Karpas-422 (cell line): ENCODE results near the gene DOP1B. TPM values are rescaled to one million over a fixed set of nuclear protein-coding genes. Genes with fewer than 3 reads are reported as not detected.
"Not testable (repeated sequence)": the region's sequence is repeated elsewhere in the genome, so short reads cannot be mapped to it uniquely, and the experiment has no call there.

Source experiments
- DNase-seq: peaks from one replicate; pipeline ENCODE4 v3.0.0-alpha.2; 2015
- H2AFZ ChIP-seq: fragments of 200-600 bp; sonication (generic); 2 replicates; pipeline ENCODE4 v1.6.1; 2014; ENCODE audit warnings: antibody characterized with exemption, low read length, mixed read lengths
- H3K27ac ChIP-seq: fragments of 200-600 bp; sonication (generic); 2 replicates; pipeline ENCODE4 v1.5.1; 2014; ENCODE audit warnings: mild to moderate bottlenecking, low read length, moderate library complexity
- H3K27me3 ChIP-seq: fragments of 200-600 bp; sonication (generic); 2 replicates; pipeline ENCODE4 v1.6.1; 2014; ENCODE audit warnings: low read length, mixed read lengths
- H3K36me3 ChIP-seq: fragments of 200-600 bp; sonication (generic); 2 replicates; pipeline ENCODE4 v1.6.1; 2014; ENCODE audit warnings: low read length, mixed read lengths; ENCODE audit not compliant: insufficient read depth
- H3K4me1 ChIP-seq: fragments of 200-600 bp; sonication (generic); 2 replicates; pipeline ENCODE4 v1.6.1; 2014; ENCODE audit warnings: mild to moderate bottlenecking, low read length, mixed read lengths
- H3K4me2 ChIP-seq: fragments of 200-600 bp; sonication (generic); 2 replicates; pipeline ENCODE4 v1.6.1; 2014; ENCODE audit warnings: low read length, low read depth, mild to moderate bottlenecking; ENCODE audit not compliant: poor library complexity, severe bottlenecking
- H3K4me3 ChIP-seq: fragments of 200-600 bp; sonication (generic); 2 replicates; pipeline ENCODE4 v1.5.1; 2014; ENCODE audit warnings: mild to moderate bottlenecking, antibody characterized with exemption, low read length, mixed read lengths
- H3K79me2 ChIP-seq: fragments of 200-600 bp; sonication (generic); 2 replicates; pipeline ENCODE4 v1.6.1; 2014; ENCODE audit warnings: mild to moderate bottlenecking, low read length, mixed read lengths
- H3K9ac ChIP-seq: fragments of 200-600 bp; sonication (generic); 2 replicates; pipeline ENCODE4 v1.6.0; 2014; ENCODE audit warnings: low read length
- H3K9me2 ChIP-seq: fragments of 200-600 bp; sonication (generic), shearing (Covaris generic); replicated peaks from 2 replicates; pipeline ENCODE4 v1.6.0; 2014; ENCODE audit warnings: mild to moderate bottlenecking, low read length, moderate library complexity; ENCODE audit not compliant: insufficient read depth
- H3K9me3 ChIP-seq: fragments of 300-700, 200-600 bp; sonication (generic); 2 replicates; pipeline ENCODE4 v1.6.1; 2014; ENCODE audit warnings: low read length, mixed read lengths
- H4K20me1 ChIP-seq: fragments of 200-600 bp; sonication (generic); 2 replicates; pipeline ENCODE4 v1.6.1; 2014; ENCODE audit warnings: mild to moderate bottlenecking, antibody characterized with exemption, low read length, low read depth; ENCODE audit not compliant: insufficient read depth
- total RNA-seq: library from RNA; depleted of rRNA; stranded (reverse); fragments of >200 nt; shearing (Covaris generic); gene quantifications from 2 replicates; pipeline ENCODE4 v1.2.3, GENCODE V29; 2014; ENCODE audit warnings: low replicate concordance

The DOP1B gene
- total RNA-seq, 1 experiment from 2014 or later, result 2.1 TPM

DNA sequence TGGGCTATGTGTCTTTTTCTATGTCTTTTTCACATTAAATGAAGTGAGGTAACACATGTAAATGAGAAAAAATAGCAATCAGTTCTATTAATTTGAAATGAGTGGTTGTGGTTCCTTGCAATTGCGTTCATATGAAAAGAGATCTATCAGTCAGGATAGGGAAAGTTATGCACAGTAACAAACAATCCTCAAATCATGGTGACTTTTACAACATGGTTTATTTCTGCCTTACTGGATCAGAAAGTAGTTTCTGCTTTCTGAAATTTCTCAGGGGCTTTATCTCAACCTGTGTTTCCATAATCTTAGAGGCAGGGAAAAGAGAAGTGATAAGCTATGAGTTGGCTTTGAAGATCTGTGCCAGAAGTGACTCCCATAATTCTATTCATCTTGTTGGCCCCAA, 39.0 kb downstream of the DOP1B start:
- H3K27me3 ChIP-seq, result no peaks in the 10 kb centered on the region
- H3K9me3 ChIP-seq, result no peaks in the 10 kb centered on the region
- no peak overlapping the region for H3K27ac ChIP-seq
- H3K36me3 ChIP-seq, result no peaks in the 10 kb centered on the region
- no peaks in the 10 kb centered on the region for H3K79me2 ChIP-seq
- H4K20me1 ChIP-seq, result no peaks in the 10 kb centered on the region
- DNase-seq, result no peak
- no peak overlapping the region for H2AFZ ChIP-seq
- no peaks in the 10 kb centered on the region for H3K4me1 ChIP-seq
- H3K4me2 ChIP-seq, result no peak overlapping the region
- no peaks in the 10 kb centered on the region for H3K9me2 ChIP-seq
- no peak overlapping the region for H3K4me3 ChIP-seq
- H3K9ac ChIP-seq, result no peak overlapping the region

- H2AFZ ChIP-seq, result no peak overlapping the region
- no peaks in the 10 kb centered on the region for H3K4me1 ChIP-seq
- H4K20me1 ChIP-seq, result no peaks in the 10 kb centered on the region
- no peaks in the 10 kb centered on the region for H3K9me3 ChIP-seq
- no peak overlapping the region for H3K4me2 ChIP-seq
- H3K4me3 ChIP-seq, result no peak overlapping the region
- H3K79me2 ChIP-seq, result no peaks in the 10 kb centered on the region
- no peak for DNase-seq
- H3K9me2 ChIP-seq, result no peaks in the 10 kb centered on the region
- H3K9ac ChIP-seq, result no peak overlapping the region
- H3K27me3 ChIP-seq, result no peaks in the 10 kb centered on the region
- H3K27ac ChIP-seq, result no peak overlapping the region
- no peaks in the 10 kb centered on the region for H3K36me3 ChIP-seq
Measured at GRCh38 chr21:36199021-36199420, 42.4 kb downstream of the DOP1B start.

- not testable (repeated sequence) for H3K27me3 ChIP-seq, H3K79me2 ChIP-seq, H3K27ac ChIP-seq, H3K4me1 ChIP-seq, H4K20me1 ChIP-seq, H3K4me2 ChIP-seq, H3K9me2 ChIP-seq, H3K9me3 ChIP-seq, DNase-seq, H3K36me3 ChIP-seq, H2AFZ ChIP-seq, H3K9ac ChIP-seq, H3K4me3 ChIP-seq
Measured at GRCh38 chr21:36199575-36199974, 43.0 kb downstream of the DOP1B start.

DNA sequence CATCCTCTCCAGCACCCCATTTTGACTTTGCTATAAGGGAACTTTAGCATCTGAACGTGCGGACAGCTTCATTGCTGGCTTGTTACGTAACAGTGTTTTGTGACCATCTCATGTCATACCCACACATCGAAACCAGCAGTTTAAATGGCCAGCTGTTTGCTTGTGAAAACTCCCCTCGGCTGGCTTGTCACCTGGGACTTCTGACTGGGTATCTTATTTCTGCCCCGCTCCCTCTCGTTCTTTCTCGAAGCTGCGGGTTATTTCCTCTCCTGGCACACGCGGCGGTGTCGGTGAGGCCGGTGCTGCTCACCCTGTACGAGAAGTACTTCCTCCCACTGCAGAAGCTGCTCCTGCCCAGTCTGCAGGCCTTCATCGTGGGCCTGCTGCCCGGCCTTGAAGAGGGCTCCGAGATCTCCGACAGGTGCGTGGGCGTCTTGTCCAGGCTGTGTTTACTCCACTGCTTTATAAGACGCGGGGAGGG, 43.5 kb downstream of the DOP1B start:
- H3K27ac ChIP-seq, result no peak overlapping the region

GRCh38 chr21:36202726-36203602, 46.3 kb downstream of the DOP1B start:
- Histone ChIP-seq H3K9me3 (no peaks in the 10 kb centered on the region), H3K79me2 (no peaks in the 10 kb centered on the region), H3K4me1 (no peaks in the 10 kb centered on the region), H4K20me1 (no peaks in the 10 kb centered on the region), H3K27me3 (no peaks in the 10 kb centered on the region), H2AFZ (no peak overlapping the region), H3K27ac (no peak overlapping the region), H3K4me3 (no peak overlapping the region), H3K9me2 (no peaks in the 10 kb centered on the region), H3K4me2 (no peak overlapping the region), H3K9ac (no peak overlapping the region), H3K36me3 (no peaks in the 10 kb centered on the region)
- DNase-seq, result no peak

More for the DNA sequence above, 43.5 kb downstream of the DOP1B start:
- no peaks in the 10 kb centered on the region for H3K27me3 ChIP-seq
- DNase-seq, result no peak
- no peaks in the 10 kb centered on the region for H3K4me1 ChIP-seq
- H3K4me2 ChIP-seq, result no peak overlapping the region
- H3K79me2 ChIP-seq, result no peaks in the 10 kb centered on the region
- no peak overlapping the region for H3K9ac ChIP-seq
- H3K36me3 ChIP-seq, result no peaks in the 10 kb centered on the region
- H3K9me3 ChIP-seq, result no peaks in the 10 kb centered on the region
- no peaks in the 10 kb centered on the region for H3K9me2 ChIP-seq
- H3K4me3 ChIP-seq, result no peak overlapping the region
- no peak overlapping the region for H2AFZ ChIP-seq
- no peaks in the 10 kb centered on the region for H4K20me1 ChIP-seq

GRCh38 chr21:36203603-36203889, 46.9 kb downstream of the DOP1B start:
- Histone ChIP-seq H3K27me3 (no peaks in the 10 kb centered on the region), H3K9ac (no peak overlapping the region), H3K9me3 (no peaks in the 10 kb centered on the region), H3K4me1 (no peaks in the 10 kb centered on the region), H2AFZ (no peak overlapping the region), H3K9me2 (no peaks in the 10 kb centered on the region), H3K4me3 (no peak overlapping the region), H3K4me2 (no peak overlapping the region), H3K36me3 (no peaks in the 10 kb centered on the region), H3K79me2 (no peaks in the 10 kb centered on the region), H3K27ac (no peak overlapping the region), H4K20me1 (no peaks in the 10 kb centered on the region)
- DNase-seq, result no peak

- H3K27me3 ChIP-seq, result no peaks in the 10 kb centered on the region
- H2AFZ ChIP-seq, result no peak overlapping the region
- no peak for DNase-seq
- H3K27ac ChIP-seq, result no peak overlapping the region
- H3K4me2 ChIP-seq, result no peak overlapping the region
- no peaks in the 10 kb centered on the region for H3K36me3 ChIP-seq
- H3K9ac ChIP-seq, result no peak overlapping the region
- H3K79me2 ChIP-seq, result no peaks in the 10 kb centered on the region
- no peak overlapping the region for H3K4me3 ChIP-seq
- H3K9me3 ChIP-seq, result no peaks in the 10 kb centered on the region
- H4K20me1 ChIP-seq, result no peaks in the 10 kb centered on the region
- H3K9me2 ChIP-seq, result no peaks in the 10 kb centered on the region
- H3K4me1 ChIP-seq, result no peaks in the 10 kb centered on the region
Measured at GRCh38 chr21:36204980-36205379, 48.4 kb downstream of the DOP1B start.

- Histone ChIP-seq H3K27ac (no peak overlapping the region), H3K4me2 (no peak overlapping the region), H4K20me1 (no peaks in the 10 kb centered on the region), H3K4me1 (no peaks in the 10 kb centered on the region), H2AFZ (no peak overlapping the region), H3K79me2 (no peaks in the 10 kb centered on the region), H3K9ac (no peak overlapping the region), H3K27me3 (no peaks in the 10 kb centered on the region), H3K9me3 (no peaks in the 10 kb centered on the region), H3K4me3 (no peak overlapping the region), H3K36me3 (no peaks in the 10 kb centered on the region), H3K9me2 (no peaks in the 10 kb centered on the region)
- DNase-seq, result no peak
Measured at GRCh38 chr21:36205962-36206361, 49.3 kb downstream of the DOP1B start.
